ENCODE results near the gene SLC38A10.
A peak's percentile ranks its signal among the peaks of the same experiment; 100 is the strongest.

The SLC38A10 gene

DNA sequence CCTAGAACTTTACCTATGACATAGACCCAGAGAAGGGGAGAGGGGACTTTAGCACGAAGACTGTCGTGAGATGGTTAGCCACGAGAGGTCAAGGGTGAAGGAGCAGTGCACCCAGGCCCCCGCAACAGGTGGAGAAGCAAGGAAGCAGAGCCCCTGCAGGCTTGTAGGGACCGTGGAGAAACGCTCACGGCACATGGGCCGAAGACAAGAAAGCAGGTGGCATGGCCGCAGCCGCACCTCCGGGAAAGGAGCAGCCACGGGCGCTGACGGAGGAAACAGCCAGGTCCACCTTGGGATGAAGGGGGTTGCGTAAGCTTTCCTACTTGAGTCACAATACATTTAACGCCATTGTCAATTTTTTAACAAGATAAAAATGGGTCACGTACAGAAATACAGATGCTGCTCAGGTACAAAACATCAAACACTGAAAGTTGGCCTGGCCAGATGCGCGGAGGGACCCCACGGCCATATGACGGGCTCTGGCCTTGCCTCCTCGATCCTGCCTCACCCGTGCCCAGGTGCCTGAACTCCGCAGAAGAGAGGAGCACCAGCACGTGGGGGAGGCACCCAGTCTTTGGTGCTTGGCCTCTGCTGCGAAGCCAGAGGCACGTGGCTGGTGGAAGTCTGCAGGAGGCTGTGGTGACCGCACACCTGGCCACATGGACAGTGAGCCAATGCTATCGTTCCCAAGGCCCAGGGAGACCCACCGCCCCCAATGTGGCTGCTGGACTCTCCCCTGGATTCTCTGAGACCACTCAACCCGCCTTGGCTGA lies 21.2 kb downstream of the SLC38A10 start:
- no peak for DNase-seq

DNA sequence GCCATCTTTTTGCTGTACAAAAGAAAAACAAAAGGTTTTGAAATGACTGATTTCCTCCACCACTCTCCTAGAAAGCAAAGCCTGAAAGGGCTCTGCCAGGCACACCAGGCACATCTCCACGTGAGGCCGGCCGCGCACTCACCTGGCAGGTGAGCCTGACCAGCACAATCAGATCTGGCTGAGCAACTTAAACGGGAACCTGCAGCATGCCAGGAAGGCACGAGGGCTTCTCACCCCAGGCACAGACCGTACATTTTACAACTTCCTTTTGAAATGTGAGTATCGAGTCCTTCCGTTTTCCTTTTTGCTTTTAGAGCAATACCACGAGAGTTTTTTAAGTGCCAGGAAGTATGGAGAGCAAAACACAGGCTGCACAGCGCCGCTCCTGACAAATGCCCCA lies 22.5 kb downstream of the SLC38A10 start:
- DNase-seq = no peak

DNA sequence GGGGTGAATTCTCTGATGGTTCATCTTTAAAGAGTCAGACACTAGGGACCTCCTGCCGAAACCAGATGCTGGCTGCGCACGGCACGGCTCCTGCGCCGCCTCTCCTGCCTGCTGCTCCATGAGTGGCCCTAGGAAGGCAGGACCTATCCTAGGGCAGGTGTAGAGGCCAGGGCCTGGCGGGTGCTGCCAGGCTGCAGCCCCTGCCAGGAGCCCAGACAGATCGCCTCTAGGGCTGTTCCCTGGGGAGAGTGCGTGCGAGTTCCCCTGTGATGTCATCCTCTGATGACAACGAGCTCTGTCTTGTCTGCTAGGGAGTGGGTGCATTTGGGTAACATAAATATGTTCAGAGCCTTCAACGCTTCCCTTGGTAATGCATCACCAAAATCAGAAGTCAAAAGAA lies 23.9 kb downstream of the SLC38A10 start:
- no peak for DNase-seq

DNA sequence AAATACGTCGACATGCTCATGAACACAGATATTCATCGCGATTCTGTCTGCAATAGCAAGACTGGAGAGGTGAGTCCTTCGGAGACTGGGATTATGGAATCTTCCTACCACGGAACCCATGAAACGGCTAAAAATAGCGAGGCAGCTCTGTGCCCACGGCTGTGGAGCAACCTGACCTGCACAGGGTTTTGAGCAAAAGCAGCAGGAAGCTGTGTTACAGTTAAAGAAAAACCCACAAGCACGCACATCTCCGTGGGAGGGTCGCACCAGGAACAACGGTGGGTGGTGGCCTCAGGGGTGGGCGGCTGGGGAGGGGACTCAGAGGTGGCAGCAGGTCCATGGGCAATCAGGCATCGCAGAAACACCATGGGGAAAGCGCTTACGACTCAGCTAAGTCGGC lies 24.8 kb downstream of the SLC38A10 start:
- DNase-seq = no peak

DNA sequence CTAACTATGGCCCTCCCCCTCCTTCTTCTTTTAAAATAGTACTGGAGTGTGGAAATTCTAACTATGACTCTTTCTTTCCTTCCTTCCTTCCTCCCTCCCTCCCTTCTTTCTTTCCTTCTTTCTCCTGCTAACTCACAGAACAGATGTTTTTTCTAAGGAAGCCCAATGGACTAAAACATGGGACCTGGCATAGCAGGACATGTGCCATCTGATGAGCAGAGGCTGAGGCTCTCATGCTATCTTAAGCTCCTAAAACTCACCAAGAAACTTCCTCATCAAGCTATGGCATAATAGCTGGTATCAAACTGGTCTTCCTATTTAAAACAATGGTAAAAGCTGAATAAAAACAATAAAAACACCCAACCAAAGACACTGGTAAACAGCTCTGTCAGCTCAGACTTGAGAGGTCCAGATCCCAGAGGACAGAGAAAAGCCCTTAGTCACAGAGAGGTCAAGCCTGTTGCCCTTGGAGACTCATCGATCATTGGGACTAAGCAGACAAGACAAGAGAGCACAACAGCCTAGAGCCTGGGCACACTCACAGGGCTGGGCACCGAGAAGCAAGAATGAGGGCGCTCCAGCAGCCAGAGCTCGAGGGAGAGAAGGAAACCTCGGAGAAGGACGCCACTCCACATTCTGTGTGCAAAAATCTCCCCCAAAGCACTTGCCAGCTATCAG lies 27.6 kb downstream of the SLC38A10 start:
- DNase-seq = no peak

DNA sequence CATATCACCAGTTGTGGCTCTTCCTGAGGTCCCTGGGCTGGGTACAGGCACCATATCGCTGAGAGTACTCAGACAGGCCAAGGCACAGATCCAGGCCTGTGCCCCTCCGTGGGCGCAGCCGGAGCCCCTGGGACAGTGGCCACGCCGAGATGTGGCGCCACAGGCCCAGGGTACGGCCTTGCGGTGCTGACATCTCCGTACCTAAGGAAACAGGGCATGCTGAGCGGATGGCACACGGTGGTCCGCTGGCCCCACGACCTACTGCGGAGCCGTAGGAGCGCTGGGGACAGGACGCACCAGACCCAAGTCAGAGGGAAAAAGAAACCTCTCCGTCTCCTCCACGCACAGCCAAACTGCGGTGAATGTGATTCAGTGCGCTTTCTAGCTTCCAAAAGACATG lies 29.5 kb downstream of the SLC38A10 start:
- DNase-seq = no peak

DNA sequence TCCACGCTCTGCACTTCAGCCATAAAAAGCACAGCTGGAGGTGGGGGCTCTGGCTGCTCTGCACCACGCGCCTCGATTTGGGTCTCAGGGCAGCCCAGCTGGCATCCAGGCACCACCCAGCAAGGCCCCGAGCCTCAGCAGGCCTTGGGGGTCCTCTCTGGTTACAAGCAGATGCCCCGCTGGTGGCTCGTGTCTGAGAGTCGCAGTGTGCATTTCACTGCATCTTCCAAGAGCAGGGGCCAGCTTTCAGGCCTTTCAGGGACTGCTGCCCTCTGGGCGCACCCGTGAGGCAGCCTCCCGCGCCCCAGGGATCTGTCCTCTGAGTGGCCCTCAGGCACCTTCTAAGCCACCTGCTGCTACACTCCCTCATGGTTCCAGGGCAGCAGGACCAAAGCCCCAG lies 30.5 kb downstream of the SLC38A10 start:
- DNase-seq = no peak

DNA sequence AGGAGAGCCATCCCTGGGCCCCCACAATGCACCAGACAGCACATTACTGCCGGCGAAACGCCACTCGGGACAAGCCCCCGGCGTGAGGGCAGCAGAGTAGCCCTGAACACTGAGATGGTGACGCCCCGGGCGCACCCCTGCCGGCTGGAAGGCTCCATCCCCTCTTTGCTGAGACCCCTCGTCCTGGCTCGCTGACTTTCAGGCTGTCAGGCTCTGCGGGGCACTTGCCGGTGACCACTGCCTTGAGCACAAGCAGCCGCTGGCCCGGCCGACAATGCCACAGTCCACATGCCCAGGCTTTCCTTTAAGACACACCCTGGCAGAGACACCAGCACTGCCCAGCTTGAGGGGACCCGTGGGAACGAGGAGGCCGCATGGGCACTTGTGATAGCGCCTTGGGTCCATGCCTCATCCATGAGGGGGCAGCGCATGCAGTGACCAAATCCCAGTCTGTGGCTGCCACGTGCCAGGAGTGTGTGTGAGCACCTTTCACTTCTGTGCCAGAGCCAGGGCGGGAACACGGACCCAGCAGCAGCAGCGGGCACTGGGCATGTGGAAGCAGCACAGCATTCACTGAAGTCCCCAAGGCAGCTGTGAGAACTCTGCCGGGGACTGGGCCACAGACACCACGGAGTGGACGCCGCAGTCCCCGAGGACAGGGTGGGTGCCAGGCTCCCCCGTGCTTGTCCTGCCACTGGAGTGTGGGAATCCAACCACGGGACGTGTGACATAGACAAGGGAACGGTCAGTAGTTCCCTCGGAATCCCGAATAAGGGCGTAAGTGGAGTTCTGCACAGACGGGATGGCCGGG lies 31.5 kb downstream of the SLC38A10 start:
- DNase-seq = no peak

DNA sequence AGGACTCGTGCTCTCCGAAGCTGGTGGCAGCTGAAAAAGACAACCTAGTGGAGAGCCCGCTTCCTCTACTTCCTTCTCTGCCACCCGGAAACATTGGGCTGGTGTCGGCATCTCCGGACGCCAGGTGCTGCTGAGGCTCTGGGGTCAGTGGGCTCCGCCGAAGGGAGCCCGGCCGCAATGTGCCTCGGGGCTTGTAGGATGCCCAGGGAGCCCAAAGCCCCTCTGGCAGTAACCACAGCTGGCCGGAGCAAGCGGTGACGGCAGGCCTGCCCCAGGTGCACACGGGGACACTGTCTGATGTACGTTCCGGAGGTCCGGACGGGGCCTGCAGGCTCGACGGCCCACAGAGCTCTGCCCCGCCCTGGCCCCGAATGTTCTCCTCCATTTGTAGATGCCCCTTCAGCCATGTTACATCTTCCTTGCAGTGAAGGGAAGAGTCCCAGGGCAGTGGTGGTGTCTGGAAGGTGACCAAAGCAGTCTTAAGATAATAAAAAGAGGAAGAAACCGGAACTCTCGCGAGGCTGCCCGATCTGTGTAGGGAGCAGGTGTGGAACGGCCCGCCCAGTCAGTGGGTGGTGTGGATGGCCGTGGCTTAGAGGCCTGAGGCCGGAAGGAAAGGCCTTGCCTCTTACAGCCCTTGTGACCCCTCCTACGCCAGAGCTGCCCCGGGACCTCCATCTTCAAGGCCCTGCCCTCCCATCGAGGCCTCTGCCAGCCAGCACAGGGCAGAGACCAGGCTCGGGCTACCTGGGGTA lies 33.3 kb downstream of the SLC38A10 start:
- no peak for DNase-seq

DNA sequence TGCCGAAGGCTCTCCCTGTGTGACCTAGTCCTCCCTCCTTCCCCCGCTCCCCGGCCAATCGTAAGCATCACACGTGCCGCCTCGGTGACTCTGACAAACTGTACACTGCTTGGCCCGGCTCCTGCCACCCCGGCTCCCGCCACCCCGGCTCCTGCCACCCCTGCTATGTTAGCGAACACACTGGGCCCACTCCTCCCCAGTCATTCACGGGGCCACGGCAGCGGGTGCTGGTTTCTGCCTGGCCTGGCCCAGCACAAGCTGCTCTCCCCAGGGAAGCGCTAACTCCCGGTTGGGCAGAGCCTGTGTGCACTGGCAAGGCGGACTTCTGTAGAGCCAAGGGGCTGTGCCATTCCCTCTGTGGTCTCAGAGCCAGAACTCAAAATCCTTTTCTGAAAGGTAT lies 34.0 kb downstream of the SLC38A10 start:
- no peak for DNase-seq

DNA sequence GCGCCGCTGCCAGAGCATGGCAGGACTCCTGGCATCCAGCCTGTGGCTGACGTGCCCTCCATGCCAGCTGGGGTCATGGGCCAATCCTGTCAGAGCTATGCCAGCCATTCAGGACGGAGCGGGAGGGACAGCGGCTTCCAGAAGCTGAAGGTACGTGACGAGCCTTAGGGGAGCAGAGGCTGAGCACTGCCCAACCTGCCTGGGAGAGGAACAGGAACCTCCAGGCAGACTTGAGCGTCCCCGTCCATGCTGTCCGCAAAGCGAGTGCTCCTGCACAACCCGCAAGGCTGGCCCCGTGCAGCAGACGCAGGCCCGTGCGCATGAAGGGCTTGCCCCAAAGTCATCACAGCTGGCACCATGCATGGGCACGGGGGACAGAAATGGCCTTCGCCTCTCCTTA lies 34.5 kb downstream of the SLC38A10 start:
- no peak for DNase-seq

DNA sequence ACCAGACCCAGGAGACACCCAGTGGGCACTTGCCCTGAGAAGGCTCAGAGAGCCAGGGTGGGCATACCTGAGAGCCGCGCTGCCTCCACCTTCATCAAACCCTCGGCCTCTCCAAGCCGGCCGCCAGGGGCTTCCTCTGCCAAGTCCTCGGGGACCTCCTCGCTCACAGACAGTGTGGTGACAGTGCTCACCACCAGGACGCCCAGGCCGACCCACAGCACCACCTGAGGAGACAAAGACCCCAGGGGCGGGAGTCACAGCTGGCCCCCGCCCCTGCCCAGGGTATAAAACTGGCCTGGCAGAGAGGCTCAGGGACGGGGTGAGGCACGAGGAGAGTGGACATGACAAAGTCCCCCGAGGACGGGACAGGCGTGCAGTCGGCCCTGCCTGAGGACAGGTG lies 34.9 kb downstream of the SLC38A10 start:
- no peak for DNase-seq

DNA sequence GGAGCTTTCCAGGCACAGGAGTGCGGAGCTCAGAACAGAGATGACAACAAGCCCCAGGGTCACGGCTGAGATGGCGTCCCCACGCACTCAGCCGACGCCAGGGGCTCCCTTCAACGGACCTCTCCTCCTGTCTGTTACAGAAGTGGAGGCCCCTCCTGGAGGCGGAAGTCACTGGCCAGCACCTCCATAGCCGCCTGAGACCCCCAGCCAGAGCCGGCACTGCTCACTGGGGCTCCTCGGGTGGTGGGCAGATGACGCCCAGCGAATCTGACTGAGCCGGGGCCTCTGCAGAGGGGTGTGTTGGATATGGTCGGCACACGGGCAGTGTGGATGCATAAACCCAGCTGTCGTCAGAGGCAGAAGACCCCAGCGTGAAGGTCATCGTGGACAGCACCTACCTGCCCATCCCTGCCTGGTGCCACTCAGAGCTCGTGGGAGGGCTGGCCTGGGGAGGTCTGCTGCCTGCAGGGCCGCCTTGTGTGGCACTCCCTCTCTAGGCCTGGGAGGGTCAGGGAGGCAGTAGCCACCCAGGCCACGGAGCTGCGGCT lies 36.0 kb downstream of the SLC38A10 start:
- no peak for DNase-seq

DNA sequence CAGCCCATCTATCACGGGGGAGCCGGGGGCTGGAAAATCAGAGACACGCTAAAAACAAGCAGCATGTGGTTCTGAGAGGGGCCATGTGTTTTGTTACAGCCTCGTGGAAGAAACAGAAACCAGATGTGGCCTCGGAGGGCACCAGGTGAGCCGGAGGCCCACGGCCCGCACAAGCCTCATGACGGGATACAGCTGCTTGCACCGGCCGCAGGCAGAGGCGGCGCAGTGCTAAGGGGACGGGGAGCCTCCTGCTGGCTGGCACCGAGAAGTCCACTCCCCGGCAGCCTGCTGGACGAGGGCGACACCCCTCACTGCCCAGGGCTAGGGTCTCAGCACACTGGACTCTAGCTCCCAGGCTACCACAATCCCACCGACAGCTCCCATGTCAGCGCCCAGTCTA lies 36.8 kb downstream of the SLC38A10 start:
- DNase-seq = no peak

DNA sequence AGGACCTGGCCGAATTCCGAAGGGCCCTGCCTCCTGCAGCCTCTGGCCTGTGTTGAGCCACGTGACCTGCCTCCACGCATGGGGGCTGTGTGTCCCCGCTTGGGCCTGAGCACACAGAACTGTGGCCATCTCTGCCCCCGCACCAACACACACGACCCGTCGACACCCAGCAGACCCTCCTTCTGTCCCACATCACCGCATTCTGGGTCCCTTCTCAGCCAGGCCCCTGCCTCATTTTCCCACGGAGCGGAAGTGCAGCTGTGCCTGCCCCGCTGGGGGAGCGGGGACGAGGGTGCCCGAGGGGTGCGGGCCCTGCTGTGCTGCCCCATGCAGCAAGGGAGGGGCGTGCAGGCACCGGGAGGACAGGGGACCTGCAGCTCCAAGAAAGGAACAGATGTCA lies 37.6 kb downstream of the SLC38A10 start:
- no peak for DNase-seq

DNA sequence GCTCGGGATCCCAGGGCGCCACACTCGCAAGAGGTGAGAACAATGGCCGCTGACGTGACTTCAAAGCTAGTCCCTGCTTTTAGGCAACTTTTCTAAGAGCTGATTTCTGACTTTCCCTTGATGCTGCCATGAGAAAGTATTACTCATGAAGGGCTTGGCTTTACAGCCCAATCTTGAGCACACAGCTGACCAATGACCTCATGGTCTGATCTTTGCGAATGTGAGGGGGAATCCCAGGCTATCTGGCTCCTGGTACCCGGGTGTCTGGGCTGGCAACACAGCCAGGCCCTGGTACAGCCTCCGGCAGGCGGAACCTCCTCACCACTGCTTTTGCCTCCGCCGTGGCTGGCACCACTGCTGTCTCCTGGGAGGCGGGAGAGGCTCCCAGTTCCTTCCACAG lies 38.5 kb downstream of the SLC38A10 start:
- no peak for DNase-seq

DNA sequence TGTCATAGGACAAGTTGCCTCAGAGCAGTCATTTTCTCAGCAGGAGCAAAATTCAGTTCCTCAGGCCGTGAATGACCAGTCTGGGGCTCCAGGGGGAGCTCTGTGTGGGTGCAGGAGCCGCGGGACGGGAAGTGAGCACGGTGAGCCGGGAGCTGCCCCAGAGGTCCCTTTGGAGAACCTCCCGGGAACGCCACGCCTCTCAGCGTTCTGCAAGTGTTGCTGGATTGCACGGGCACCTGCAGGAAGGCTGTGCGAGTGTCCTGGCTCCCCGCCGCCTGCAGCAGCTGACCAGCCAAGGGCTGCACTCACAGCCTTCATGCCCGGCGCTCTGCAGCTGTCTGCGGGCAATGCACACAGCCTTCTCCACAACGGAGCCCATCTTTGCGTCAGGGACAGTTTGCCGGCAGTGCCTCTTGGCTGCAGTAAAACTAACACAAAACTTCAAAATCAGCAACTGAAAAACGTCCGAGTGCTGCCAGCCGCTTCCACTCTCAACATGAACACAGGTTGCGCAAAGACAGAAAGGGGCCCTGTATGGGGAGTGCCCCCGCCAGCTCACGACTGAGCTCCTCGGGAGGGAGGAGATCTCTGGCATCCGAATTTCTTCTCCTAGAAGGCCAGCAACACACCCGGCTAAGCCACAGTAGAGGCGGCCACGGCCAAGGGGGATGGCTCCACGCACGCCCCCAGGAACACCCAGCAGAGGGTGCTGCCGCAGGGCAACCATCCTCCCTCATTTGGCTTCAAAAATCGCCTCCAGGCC lies 40.0 kb downstream of the SLC38A10 start:
- DNase-seq = no peak

DNA sequence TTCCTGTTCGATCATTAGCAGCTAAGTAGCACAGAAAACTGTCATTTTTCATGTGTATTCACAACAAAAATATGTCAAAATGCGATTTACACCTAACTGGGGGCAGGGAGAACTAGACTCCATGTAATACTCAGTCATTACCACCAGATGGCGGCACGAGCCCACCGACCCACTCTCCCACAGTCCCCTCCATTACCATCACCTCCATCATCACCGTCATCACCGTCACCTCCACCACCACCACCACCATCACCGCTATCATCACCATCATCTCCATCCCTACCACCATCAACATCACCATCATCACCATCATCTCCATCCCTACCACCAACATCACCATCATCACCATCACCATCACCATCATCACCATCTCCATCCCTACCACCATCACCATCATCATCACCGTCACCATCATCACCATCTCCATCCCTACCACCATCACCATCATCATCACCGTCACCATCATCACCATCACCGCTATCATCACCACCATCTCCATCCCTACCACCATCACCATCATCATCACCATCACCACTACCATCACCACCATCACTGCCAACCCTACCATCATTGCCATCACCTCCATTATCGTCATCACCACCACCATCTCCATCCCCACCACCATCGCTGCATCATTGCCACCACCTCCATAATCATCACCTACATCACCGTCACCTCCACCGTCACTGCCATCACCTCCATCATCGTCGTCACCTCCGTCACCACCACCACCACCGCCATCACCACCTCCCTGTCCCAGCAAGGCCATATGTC lies 41.6 kb downstream of the SLC38A10 start:
- DNase-seq = peak; percentile 49

DNA sequence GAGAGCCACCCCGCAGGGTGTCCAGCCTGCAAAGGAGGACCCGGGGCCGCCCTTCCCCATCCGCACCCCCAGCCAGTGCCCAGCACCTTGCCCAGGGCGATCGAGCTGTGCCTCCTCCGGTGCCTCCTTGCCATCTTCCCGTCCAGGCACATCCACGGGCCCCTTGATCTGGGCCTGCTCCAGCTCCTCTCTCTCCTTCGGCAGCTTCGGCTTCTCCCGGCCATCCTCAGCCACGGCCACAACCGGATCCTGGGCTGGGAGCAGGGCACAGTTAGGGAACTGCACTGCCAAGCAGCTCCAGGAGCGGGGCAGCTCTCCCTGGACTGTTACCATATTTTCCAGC lies 42.1 kb downstream of the SLC38A10 start:
- DNase-seq = no peak

DNA sequence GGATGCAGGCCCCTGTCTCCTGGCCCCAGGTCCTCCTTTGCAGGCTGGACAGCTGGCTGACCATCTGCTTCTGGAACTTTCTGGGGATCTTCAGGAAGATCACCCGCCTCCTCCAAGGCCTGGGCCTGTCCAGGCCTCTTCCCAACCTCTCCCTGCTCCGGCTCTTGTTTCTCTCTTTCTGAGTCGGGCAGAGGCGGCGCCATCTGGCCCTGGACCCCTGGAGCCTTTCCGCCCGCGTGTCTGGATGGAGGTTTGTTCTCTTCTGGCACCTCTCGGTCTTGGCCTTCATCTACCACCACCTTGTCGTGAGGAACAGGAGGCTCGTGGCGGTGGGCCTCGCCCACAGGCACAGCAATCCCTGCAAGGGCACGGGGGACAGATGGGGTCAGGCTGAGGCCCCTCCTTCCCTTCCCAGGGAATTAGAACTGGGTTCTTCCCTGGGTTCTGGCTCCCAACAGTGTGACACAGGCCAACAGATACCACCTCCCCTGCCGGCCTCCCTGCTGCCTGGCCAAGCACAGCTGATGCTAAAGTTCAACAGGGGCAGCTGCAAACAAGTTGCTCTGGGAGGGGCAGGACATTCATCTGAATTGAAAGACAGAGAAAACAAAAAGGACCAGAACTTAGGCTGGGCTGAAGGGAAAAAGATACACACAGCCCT lies 42.7 kb downstream of the SLC38A10 start:
- DNase-seq = no peak

Data from stimulated activated CD4-positive, alpha-beta T cell treated with anti-CD3 and anti-CD28 coated beads, Interleukin-1b, Interleukin-23, amount 100 ng/mL, for 48 hours (primary cell).